Occipital lobe (tissue), 2 donors: Measurements from ENCODE around the gene USP2. TPM values are rescaled to one million over a fixed set of nuclear protein-coding genes. Genes with fewer than 3 reads are reported as not detected.
A peak's percentile ranks its signal among the peaks of the same experiment; 100 is the strongest.

Experiments
- DNase-seq: peaks from one replicate; lab custom pipeline; 2025; lab: John Stamatoyannopoulos, UW
- total RNA-seq: library from RNA; depleted of rRNA; stranded (reverse); fragments of >200 nt; gene quantifications from one replicate; pipeline ENCODE4 v1.2.3, GENCODE V29; 2014

Gene USP2
- total RNA-seq, 1 donor from 2014 or later = 1.6 TPM

- no peak for DNase-seq
Observed at GRCh38 chr11:119323532-119324033, 57.9 kb downstream of the USP2 start.

DNA sequence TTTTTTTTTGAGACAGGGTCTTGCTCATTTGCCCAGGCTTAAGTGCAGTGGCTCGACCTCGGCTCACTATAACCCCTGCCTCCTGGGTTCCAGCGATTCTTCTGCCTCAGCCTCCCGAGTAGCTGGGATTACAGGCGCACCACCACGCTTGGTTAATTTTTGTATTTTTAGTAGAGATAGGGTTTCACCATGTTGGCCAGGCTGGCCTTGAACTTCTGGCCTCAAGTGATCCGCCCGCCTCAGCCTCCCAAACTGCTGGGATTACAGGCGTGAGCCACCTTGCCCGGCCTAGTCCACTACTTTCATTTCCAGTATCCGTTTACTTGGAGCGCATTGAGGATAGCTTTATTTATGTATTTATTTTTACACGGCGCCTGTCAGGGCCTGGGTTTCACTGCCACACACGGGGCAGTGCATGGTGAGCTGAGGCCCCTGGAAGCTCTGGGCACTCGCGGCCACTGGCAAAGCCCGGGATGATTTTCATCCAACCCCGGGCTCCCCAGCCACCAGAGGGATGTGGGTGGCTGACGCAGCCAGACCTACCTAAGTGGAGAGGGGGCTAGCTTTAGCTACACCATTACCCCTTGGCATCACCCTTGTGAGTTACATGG, 58.5 kb downstream of the USP2 start:
- no peak for DNase-seq

GRCh38 chr11:119322360-119322739, 59.1 kb downstream of the USP2 start:
- DNase-seq = no peak

DNA sequence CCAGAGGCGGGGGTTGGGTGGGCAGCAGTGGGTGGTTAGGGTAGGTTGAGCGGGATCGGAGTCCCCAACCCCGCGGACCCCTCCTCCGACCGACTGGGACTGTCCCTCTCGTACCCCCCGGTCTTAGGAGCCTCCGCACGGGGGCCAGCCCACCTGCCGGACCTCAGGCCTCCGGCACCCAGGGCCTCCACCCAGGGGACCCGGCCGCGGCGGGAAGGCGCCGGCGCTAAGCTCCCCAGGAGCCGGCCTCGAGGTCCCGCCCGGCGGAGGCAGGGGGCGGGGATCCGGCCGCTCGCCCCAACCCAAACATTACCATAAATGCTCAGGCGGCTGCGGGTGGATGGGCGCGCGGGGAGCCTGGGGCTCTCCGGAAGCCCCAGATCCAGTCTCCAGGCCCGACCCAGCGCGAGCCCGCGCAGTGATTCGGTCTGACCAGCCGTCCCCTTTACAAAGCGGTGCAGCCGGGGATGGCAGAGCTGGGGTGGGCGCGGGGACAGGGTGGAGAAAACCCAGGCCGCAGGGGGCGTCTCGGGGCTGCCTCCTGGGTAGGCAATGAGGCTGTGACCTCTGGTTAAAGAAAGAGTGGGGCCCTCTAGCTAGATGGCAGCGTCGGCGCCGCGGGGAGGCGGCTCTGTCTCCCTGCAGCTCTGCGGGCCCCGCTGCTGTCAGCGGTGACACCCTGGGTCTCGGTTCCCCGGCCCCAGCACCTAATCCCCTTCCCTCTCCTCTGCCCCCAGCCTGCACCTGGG, 60.5 kb downstream of the USP2 start:
- no peak for DNase-seq

- no peak for DNase-seq
Observed at GRCh38 chr11:119320240-119320775, 61.2 kb downstream of the USP2 start.

DNA sequence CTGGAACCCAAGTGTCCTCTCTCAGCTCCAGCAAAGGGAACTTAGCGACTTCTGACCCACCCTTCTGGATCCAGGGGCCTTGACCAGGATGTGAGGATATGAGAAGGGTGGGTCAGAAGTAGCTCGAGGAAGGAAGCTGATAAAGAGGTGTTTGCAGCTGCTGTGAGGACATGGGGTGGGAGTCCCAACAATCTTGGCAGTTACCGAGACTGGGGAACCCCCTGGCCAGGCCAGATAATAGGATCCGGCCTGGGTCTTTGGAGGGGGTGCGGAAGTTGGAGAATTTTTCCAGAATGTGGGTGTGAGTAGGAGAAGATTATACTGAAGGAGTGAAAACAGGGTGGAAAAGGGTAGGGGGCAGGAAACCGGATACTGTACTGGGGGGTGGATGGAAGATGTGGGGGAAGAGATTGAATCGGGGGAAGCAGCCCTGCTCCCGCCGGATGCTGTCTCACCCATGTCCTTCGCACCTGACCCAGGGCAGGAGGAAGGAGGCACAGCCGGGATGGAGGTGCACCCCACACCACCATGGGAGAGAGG, 61.7 kb downstream of the USP2 start:
- DNase-seq = no peak

DNA sequence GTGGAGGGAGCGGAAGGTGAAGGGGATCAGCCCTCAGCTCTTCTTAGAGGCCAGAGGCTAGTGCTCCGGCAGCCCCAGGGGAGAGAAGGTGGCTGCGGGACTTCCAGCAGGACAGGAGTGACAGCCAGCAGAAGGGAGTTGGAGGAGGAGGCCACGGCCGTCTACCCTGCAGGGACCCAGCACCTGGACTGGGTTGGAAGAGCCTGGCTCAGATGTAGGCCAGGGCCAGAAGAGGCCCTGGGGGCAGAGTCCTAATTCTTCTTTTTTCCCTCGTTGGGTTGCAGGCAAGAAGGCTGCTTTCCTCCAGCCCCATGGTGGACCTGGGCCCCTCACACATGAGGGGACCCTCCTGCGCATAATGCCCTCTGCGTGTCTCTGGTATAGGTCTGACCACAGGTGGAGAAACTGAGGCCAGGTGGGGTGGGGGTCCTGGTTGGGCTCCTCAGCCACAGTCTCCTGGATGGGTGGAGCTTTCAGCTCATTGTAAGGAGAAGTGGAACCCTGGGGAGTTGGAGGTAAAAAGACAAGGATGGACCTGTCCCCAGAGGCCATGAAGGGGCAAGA, 62.3 kb downstream of the USP2 start:
- DNase-seq = no peak

DNA sequence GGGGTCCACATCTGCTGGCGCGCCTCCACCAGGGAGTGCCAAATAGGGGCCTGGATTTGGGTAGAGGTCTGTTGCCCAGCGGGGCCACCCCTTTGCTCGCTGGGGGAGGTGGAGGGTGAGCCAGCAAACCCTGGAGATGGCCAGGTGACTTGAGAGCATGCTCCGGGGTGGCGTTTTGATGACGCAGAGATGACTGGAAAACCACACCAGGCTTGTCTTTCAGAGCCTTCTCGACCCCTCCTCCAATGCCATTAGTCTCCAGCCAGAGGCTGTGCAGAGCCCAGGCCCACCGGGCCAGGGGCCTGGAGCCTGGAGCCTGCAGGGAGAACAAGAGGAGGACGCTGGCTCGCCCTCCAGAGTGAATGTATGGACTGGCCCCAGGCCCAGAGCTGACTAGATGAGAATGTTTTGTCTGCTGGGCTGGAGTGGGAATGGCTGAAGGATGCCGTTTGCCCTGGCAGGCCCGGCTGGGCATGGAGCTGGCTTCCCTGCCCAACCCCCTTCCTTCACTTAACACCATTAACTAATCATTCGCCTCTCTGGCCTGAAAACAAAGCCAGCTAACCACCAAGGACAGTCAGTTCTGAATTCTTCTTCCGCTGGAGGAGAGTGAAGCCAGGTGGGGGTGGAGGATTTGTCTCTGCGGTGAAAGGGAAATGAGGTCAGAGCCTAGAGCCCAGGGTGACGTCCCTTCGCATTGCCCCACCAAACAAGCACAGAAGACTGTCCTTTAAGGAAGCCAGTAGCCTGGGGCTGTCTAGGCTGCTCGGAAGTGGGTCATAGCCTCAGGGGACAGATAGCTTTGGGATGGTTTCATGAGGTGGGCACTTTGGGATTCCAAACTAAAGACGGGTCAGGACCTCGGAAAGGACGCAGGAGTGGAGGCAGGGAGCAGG, 63.0 kb downstream of the USP2 start:
- DNase-seq = no peak

GRCh38 chr11:119317592-119318239, 63.8 kb downstream of the USP2 start:
- DNase-seq = no peak

DNA sequence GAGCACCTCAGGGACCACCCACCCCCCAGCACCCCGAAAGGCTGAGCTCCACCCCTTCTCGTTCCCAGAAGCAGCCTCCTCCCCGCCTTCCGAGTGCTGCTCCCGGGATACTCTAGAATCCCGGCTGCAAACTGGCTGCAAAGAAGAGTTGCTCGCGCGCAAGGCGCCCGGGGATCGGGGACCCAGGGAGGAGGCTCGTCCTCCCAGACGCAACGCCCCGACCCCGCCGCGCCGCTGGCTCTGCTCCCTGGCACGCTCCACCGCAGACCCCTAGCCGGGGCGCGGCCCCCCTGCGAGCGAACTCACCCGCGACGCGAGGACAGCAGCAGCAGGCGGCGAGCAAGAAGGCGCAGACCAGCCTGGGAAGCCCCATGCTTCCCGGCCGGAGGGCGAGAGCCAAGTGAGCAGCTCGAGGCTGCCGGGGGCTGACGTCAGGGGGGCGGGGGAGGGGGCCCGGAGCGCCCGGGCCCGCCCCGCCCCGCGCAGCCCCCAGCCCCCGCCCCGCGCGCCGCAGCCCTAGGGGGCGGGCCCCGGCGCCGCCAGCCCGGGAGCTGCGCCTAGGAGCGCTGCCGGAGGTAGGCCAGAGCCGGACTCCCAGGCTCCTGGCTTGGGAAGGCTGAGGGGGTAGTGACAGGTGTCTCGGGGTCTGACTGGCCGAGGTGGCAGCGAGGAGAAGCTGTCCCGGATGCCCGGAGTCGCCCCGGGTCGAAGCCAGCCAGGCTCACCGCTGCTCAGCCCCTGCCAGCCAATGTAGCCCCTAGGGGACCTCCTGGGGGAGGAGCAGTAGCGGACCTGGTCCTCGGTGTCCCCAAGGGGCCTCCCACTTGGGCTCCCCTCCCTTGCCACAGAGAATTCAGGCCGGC, 64.5 kb downstream of the USP2 start, which contains the start of gene MCAM:
MCAM (minus strand) TSS at position 402 of the 863 bp plus-strand sequence; CDS start at position 373, 29 bp downstream.
- DNase-seq = no peak

DNA sequence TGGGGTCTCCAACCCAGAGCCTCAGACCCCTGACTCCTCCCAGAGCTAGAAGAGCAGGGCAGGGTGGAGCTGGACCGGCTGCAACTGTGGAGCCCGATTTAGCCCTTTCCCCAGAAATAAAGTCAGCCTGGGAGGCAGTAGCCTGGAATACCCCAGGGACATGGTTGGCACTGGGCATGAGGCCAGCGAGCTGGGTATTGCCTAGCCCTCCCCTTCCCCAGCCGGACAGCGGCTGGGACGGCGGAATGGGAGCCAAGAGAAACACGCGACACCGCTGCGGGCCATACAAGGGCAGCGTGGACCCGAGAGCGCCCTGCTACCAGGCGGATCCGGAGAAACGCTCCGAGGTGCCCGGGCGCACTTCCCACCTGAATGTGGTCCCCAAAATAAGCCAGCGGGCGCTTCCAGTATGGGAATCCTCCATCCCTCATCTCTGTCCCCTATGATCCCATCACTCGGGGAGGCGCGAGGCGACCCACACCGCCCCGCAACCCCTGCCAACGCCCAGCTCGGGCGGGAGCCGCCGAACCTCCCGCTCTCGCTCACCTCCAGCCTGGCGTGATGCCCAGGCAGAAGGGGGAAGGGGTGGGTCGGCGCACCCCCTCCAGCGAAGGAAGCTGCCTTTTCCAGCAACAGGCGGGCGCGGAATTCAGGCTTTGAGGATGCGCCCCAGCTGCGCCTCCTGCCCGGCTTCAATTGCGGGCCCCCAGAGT, 65.3 kb downstream of the USP2 start:
- peak; percentile 58 for DNase-seq

DNA sequence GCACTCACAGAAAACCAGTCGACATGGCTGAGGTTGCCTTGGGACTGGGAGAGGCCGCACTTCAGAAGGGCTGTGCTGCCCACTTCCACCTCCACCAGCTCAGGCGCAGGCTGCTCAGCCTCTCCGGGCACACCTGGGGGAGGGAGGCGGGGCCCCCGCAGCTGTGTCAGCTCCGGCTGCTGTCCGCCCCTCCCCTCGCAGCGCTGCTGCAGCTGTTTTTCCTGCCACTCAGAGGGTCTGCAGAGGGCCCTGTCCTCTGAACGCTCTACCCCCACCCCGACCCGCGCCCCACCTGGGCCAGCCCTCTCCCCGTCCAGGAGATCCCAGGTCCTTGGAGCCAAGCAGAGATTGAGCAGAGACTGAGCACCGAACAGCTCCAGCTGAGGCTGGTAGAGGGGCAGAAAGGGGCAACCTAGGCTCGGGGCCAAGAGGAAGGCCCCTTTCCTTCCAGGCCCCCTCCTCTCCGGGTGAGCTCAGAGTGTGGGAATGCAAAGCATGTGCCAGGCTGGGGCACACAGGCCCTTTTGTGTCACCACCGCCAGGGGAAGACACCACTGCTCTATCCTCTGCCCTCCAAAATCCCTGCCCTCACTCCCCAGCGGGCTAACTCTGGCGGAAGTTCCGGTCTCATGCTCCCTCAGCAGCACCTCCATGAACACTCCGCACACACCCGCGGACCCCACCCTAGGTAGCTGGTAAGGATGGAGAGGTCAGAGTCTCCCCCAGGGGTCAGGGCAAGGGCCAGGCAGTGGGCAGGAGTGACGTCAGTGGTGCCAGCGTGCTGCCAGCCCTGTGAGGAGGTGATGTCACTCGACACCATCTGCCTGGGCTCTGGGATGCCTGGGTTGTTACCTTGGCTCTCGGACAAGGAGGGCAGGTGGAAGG, 66.1 kb downstream of the USP2 start:
- no peak for DNase-seq

GRCh38 chr11:119314726-119315125, 66.8 kb downstream of the USP2 start:
- DNase-seq = no peak

GRCh38 chr11:119310682-119311052, 70.8 kb downstream of the USP2 start:
- no peak for DNase-seq

- DNase-seq = no peak
Observed at GRCh38 chr11:119309953-119310681, 71.4 kb downstream of the USP2 start.

- no peak for DNase-seq
Observed at GRCh38 chr11:119309411-119309810, 72.1 kb downstream of the USP2 start.

DNA sequence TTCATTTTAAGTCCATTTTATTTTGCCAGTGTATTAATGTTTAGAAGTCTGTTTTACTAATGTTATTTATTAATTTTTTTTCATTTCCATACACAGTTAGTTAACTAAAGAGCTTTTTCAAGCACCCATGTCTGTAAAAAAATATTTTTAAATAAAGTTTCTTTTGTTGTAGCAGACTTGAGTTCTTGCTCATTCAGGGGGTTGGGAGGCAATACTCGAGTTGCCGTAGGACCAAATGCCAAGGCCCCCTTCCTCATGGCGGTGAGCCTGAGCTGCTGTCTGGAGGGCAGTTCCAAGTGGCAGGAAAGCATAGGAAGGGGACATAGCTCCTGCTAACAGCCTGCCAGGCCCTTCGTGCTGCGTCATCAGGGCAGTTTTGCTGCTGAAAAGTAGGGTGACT, 73.5 kb downstream of the USP2 start:
- DNase-seq = no peak
